PFSK-1 (cell line): ENCODE results near the gene ZBTB16.

Source experiments
- FOXP2 ChIP-seq: optimal IDR thresholded peaks from 2 replicates; pipeline ENCODE3; 2011; ENCODE audit warnings: borderline replicate concordance, control low read depth, inconsistent platforms; ENCODE audit not compliant: insufficient read depth; ENCODE audit errors: extremely low read length, extremely low read depth
- POLR2AphosphoS5 ChIP-seq: IDR thresholded peaks from 2 replicates; pipeline ENCODE4 v1.6.1; 2012; ENCODE audit warnings: low read depth, mild to moderate bottlenecking, control low read depth, low read length, moderate library complexity
- REST ChIP-seq, 2 experiments: IDR thresholded peaks; 2 replicates each; pipeline versions ENCODE4 v1.6.1 to v1.8.0; 2011 to 2012; ENCODE audit warnings: low read depth in 2 of 2, low read length in 2 of 2, control low read depth in 1 of 2, inconsistent platforms in 1 of 2, mild to moderate bottlenecking in 1 of 2, moderate library complexity in 1 of 2; ENCODE audit not compliant: insufficient read depth in 1 of 2
- SIN3A ChIP-seq: IDR thresholded peaks from 2 replicates; pipeline ENCODE4 v1.6.1; 2012; ENCODE audit warnings: mild to moderate bottlenecking, low read length, moderate library complexity, borderline replicate concordance; ENCODE audit not compliant: insufficient read depth
- TAF1 ChIP-seq: IDR thresholded peaks from 2 replicates; pipeline ENCODE4 v1.6.1; 2012; ENCODE audit warnings: low read length, control low read depth, borderline replicate concordance; ENCODE audit not compliant: insufficient read depth

The ZBTB16 gene

GRCh38 chr11:114158886-114159285, 99.4 kb downstream of the ZBTB16 start:
- TF ChIP-seq REST (IDR thresholded peaks at IDR 0.05; ENCODE audit: insufficient read depth in 1 of 2, low read depth in 2 of 2, low read length in 2 of 2) (no peak), POLR2AphosphoS5 (no peak), TAF1 (no peak), SIN3A (no peak)

- TF ChIP-seq FOXP2, result no peak
- no peak for TF ChIP-seq SIN3A
- no peak for TF ChIP-seq TAF1
- no peak for TF ChIP-seq REST (IDR thresholded peaks at IDR 0.05; ENCODE audit: insufficient read depth in 1 of 2, low read depth in 2 of 2, low read length in 2 of 2)
- TF ChIP-seq POLR2AphosphoS5, result no peak
Observed at GRCh38 chr11:114159320-114159719, 99.8 kb downstream of the ZBTB16 start.

- peak; percentile 23 to 79; a peak in 2 of 4 replicates for TF ChIP-seq REST (IDR thresholded peaks at IDR 0.05; ENCODE audit: insufficient read depth in 1 of 2, low read depth in 2 of 2, low read length in 2 of 2)
- no peak for TF ChIP-seq TAF1
- peak; percentile 75 for TF ChIP-seq POLR2AphosphoS5
- TF ChIP-seq FOXP2, result peak; percentile 97
- TF ChIP-seq SIN3A, result peak; percentile 89; the same call in 1 of the 2 replicates
Observed at GRCh38 chr11:114159802-114160632, 100.5 kb downstream of the ZBTB16 start.

GRCh38 chr11:114160894-114161293, 101.4 kb downstream of the ZBTB16 start:
- TF ChIP-seq SIN3A (no peak), REST (IDR thresholded peaks at IDR 0.05; ENCODE audit: insufficient read depth in 1 of 2, low read depth in 2 of 2, low read length in 2 of 2) (no peak), TAF1 (no peak), FOXP2 (no peak), POLR2AphosphoS5 (no peak)
